Fibroblast of villous mesenchyme (primary cell): ENCODE data around the gene CCDC71. TPM values are rescaled to one million over a fixed set of nuclear protein-coding genes. Genes with fewer than 3 reads are reported as not detected.

Source experiments
- DNase-seq: peaks from one replicate; pipeline ENCODE4 v3.0.0-alpha.2; 2010; ENCODE audit warnings: low read depth
- H3K4me3 ChIP-seq: 2 replicates; pipeline ENCODE4 v1.5.1; 2011; ENCODE audit warnings: low read depth, mild to moderate bottlenecking, low read length
- CTCF ChIP-seq: IDR thresholded peaks from 2 replicates; pipeline ENCODE4 v1.5.1; 2012; ENCODE audit warnings: low read depth, mild to moderate bottlenecking, low read length; ENCODE audit not compliant: insufficient read depth
- total RNA-seq: library from RNA; depleted of rRNA; stranded (reverse); fragments of >200 nt; gene quantifications from 2 replicates; pipeline ENCODE4 v1.2.3, GENCODE V29; 2012

CCDC71 gene
- 22.9 and 24.2 TPM in 2 replicates for total RNA-seq

GRCh38 chr3:49165771-49166751 is at the start of gene CCDC71:
Gene CCDC71 (minus strand): TSS chr3:49166331. CDS start chr3:49164208, 2,123 bp downstream.
- H3K4me3 ChIP-seq = peak within 1 kb of the TSS; percentile 85
- peak; percentile 57 for DNase-seq
- no peak for TF ChIP-seq CTCF

- TF ChIP-seq CTCF = no peak
- no peak overlapping the region for H3K4me3 ChIP-seq
- DNase-seq = no peak
Observed at GRCh38 chr3:49213998-49214397, 47.9 kb upstream of the CCDC71 start.

GRCh38 chr3:49213541-49213943 is 47.4 kb upstream of the CCDC71 start:
- TF ChIP-seq CTCF = no peak
- no peak for DNase-seq
- H3K4me3 ChIP-seq = no peak overlapping the region

- H3K4me3 ChIP-seq = peak overlapping the region; percentile 69
- TF ChIP-seq CTCF = no peak
- DNase-seq = peak; percentile 50
Observed at GRCh38 chr3:49199900-49200281, 33.8 kb upstream of the CCDC71 start.

- peak; percentile 93 for DNase-seq
- TF ChIP-seq CTCF = no peak
- H3K4me3 ChIP-seq = peak overlapping the region; percentile 69
Observed at GRCh38 chr3:49199239-49199899, 33.2 kb upstream of the CCDC71 start.

GRCh38 chr3:49198611-49199230 is 32.6 kb upstream of the CCDC71 start:
- H3K4me3 ChIP-seq = peak overlapping the region; percentile 43
- no peak for DNase-seq
- no peak for TF ChIP-seq CTCF
